ENCODE results near the gene RAB8B.
"Not testable (repeated sequence)": the region's sequence is repeated elsewhere in the genome, so short reads cannot be mapped to it uniquely, and the experiment has no call there.

RAB8B gene

DNA sequence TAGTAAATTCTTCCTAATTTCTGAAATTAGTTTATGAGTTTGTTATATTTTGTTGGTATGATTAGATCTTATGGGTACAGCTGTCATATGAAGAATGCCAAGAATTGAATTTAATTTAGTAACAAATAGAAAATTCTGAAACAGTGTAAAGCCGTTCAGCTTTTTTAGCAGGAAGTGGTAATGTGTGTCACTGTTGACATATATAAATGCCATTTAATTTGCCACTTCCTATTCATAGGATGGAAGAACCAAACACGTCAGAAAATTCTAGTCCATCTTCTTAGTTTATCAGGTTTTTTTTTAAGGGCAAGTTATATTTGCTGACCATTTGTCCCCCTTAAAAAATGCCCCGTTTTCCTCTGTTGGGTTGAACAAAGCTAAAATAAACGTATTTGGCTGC is 43.0 kb downstream of the RAB8B start:
- TF ChIP-seq, protein P1, sequence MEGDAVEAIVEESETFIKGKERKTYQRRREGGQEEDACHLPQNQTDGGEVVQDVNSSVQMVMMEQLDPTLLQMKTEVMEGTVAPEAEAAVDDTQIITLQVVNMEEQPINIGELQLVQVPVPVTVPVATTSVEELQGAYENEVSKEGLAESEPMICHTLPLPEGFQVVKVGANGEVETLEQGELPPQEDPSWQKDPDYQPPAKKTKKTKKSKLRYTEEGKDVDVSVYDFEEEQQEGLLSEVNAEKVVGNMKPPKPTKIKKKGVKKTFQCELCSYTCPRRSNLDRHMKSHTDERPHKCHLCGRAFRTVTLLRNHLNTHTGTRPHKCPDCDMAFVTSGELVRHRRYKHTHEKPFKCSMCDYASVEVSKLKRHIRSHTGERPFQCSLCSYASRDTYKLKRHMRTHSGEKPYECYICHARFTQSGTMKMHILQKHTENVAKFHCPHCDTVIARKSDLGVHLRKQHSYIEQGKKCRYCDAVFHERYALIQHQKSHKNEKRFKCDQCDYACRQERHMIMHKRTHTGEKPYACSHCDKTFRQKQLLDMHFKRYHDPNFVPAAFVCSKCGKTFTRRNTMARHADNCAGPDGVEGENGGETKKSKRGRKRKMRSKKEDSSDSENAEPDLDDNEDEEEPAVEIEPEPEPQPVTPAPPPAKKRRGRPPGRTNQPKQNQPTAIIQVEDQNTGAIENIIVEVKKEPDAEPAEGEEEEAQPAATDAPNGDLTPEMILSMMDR (IDR thresholded peaks at IDR 0.05; ENCODE audit: unreplicated experiment in 3 of 3), result no peak
- H3K36me3 Mint-ChIP-seq (ENCODE audit: low read depth), result peaks cover 7% of the 10 kb centered on the region
- no peaks in the 10 kb centered on the region for H3K9me3 Mint-ChIP-seq
- H3K4me1 Mint-ChIP-seq, result peaks cover 30% of the 10 kb centered on the region
- no peaks in the 10 kb centered on the region for H3K27me3 Mint-ChIP-seq (ENCODE audit: low read depth)
- no peak overlapping the region for H3K27ac Mint-ChIP-seq
- H3K4me3 Mint-ChIP-seq, result no peak overlapping the region

DNA sequence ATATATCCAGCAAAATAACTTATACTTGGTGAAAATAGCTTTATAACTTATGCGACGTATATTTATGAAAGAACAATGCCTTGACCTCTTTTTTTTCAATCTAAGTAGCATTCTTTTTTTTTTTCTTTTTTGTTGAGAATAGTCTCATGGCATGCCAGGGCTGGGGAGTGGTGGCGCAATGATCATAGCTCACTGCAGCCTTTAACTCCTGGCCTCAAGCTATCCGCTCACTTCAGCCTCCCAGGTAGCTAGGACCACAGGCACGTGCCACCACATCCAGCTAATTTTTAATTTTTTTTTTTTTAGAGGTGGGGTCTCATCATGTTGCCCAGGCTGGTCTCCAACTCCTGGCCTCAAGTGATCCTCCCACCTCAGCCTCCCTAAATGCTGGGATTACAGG is 43.5 kb downstream of the RAB8B start:
- Mint-ChIP-seq H3K9me3 (peaks cover 3% of the 10 kb centered on the region), H3K4me3 (no peak overlapping the region), H3K27ac (no peak overlapping the region), H3K4me1 (peaks cover 32% of the 10 kb centered on the region), H3K36me3 (ENCODE audit: low read depth) (peaks cover 10% of the 10 kb centered on the region), H3K27me3 (ENCODE audit: low read depth) (no peaks in the 10 kb centered on the region)
- TF ChIP-seq, protein P1 (IDR thresholded peaks at IDR 0.05; ENCODE audit: unreplicated experiment in 3 of 3), result no peak

DNA sequence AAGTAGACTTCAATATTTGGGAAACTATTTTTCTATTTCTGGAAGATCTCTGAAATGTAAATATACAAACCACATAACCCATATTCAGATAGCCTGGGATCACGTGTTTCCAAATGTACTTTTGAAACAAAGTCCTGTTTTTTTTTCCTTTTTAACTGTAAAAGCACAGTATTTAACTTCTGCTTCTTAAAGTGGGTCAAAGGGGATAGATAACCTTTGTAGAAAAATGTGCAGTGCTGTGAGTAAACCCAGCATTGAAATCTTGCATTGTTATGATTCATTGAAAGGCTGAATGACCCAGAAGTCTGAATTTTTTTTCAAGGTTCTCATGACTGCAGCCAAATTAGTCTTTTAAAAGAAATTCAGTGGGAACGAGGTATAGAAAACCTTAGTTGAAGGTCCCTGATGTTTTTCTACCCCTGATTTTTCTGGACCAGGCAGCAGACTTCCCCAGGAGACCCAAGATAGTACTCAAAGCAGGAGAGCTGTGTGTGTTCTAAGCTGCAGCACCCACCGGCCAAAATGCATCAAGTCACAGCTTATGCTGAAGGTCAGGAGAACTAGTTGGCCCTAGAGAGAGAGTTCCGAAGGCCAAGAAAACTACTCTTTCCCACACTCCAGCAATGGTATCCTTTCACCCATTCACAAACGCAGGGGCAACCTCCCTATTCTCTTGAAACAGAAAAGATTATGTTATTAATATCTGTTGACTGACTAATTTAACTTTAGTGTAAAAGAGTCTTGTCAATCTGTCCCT is 44.4 kb downstream of the RAB8B start:
- peaks cover 14% of the 10 kb centered on the region for H3K36me3 Mint-ChIP-seq (ENCODE audit: low read depth)
- peaks cover 6% of the 10 kb centered on the region for H3K9me3 Mint-ChIP-seq
- H3K4me1 Mint-ChIP-seq, result peaks cover 38% of the 10 kb centered on the region
- H3K27ac Mint-ChIP-seq, result peak overlapping the region; percentile 23 to 82 (median 79)
- no peak overlapping the region for H3K4me3 Mint-ChIP-seq
- TF ChIP-seq, protein P1 (IDR thresholded peaks at IDR 0.05; ENCODE audit: unreplicated experiment in 3 of 3), result no peak
- no peaks in the 10 kb centered on the region for H3K27me3 Mint-ChIP-seq (ENCODE audit: low read depth)

DNA sequence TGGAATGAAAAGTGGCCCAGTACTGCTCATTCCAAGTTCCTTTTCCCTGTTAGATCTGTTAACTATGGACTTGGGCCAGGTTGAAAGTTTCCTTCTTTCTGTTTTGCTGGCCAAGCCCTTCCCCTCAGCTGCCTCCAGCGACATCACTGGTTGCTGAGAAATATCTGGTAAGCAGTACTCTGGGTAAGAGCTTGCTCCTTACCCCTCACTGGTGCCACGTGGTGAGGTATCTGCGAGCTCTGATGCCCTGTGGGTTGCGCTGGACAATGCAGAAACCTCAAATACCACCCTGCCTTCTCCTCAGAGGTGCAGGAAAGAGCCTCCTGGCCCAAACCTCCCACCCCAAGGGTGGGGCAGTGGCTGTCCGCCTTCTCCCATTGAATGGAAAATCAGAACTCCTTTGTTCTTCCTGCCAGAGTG is 45.1 kb downstream of the RAB8B start:
- Mint-ChIP-seq H3K9me3 (peaks cover 6% of the 10 kb centered on the region), H3K36me3 (ENCODE audit: low read depth) (peaks cover 14% of the 10 kb centered on the region), H3K4me1 (peaks cover 39% of the 10 kb centered on the region), H3K4me3 (no peak overlapping the region), H3K27ac (peak overlapping the region; percentile 23 to 82 (median 79)), H3K27me3 (ENCODE audit: low read depth) (no peaks in the 10 kb centered on the region)
- TF ChIP-seq, protein P1 (IDR thresholded peaks at IDR 0.05; ENCODE audit: unreplicated experiment in 3 of 3), result no peak

DNA sequence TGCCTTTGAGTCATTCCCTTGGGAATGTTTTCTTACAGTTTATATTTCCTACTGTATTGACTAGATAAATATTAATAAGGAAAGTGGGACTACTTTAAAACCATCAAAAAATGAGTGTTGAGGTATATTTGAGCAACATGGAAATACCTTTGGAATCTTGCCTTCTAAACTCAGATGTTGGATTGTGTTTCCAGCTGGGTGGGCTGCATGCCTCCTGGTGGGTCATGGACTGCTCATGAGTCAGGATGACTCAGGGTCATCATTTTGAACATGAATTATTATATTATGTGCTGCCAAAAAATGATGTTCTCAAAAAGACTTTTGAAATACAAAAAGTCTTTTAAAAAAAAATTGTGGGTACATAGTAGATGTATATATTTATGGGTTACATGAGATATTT is 46.9 kb downstream of the RAB8B start:
- no peaks in the 10 kb centered on the region for H3K27me3 Mint-ChIP-seq (ENCODE audit: low read depth)
- H3K36me3 Mint-ChIP-seq (ENCODE audit: low read depth), result peaks cover 14% of the 10 kb centered on the region
- peaks cover 47% of the 10 kb centered on the region for H3K4me1 Mint-ChIP-seq
- peaks cover 6% of the 10 kb centered on the region for H3K9me3 Mint-ChIP-seq
- peak overlapping the region in 2 of 3 experiments; percentile 53 to 66 for H3K27ac Mint-ChIP-seq
- TF ChIP-seq, protein P1 (IDR thresholded peaks at IDR 0.05; ENCODE audit: unreplicated experiment in 3 of 3), result no peak
- H3K4me3 Mint-ChIP-seq, result no peak overlapping the region

DNA sequence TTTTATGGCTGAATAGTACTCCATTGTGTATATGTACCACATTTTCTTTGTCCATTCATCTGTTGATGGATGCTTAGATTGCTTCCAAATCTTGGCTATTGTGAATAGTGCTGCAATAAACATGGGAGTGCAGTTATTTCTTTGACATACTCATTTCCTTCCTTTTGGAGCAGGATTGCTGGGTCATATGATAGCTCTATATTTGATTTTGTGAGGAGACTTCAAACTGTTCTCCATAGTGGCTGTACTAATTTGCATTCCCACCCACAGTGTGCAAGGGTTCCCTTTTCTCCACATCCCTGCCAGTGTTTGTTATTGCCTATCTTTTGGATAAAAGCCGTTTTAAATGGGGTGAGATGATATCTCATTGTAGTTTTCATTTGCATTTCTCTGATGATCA is 47.7 kb downstream of the RAB8B start:
- H3K27ac Mint-ChIP-seq, result peak overlapping the region in 1 of 3 experiments; percentile 53

More for the DNA sequence above, 47.7 kb downstream of the RAB8B start:
- Mint-ChIP-seq H3K36me3 (ENCODE audit: low read depth) (peaks cover 20% of the 10 kb centered on the region), H3K4me1 (peaks cover 47% of the 10 kb centered on the region)
- not testable (repeated sequence) for H3K27me3 Mint-ChIP-seq (ENCODE audit: low read depth); H3K9me3 Mint-ChIP-seq; H3K4me3 Mint-ChIP-seq

All from nephron (organoid).